Thymus (tissue), 11 donors: ENCODE results near the gene GLRX5. TPM values are rescaled to one million over a fixed set of nuclear protein-coding genes. Genes with fewer than 3 reads are reported as not detected.

Experiments
- DNase-seq, 9 donors: peaks; one replicate each; pipeline ENCODE4 v3.0.0-alpha.2; 2013; ENCODE audit warnings: low spot score in 9 of 9, low read depth in 6 of 9, missing footprints in 1 of 9
- H3K27ac ChIP-seq, 2 donors: one replicate each; pipeline ENCODE4 v1.5.1; 2013; ENCODE audit warnings: control low read depth in 1 of 2, low read depth in 1 of 2, low read length in 1 of 2, mild to moderate bottlenecking in 1 of 2, moderate library complexity in 1 of 2
- H3K27me3 ChIP-seq, 2 donors: one replicate each; pipeline ENCODE4 v1.5.1; 2013; ENCODE audit warnings: low read length in 1 of 2; ENCODE audit not compliant: control insufficient read depth in 2 of 2, insufficient read depth in 1 of 2
- H3K36me3 ChIP-seq, 2 donors: one replicate each; pipeline ENCODE4 v1.5.1; 2013; ENCODE audit warnings: low read length in 1 of 2, mild to moderate bottlenecking in 1 of 2, moderate library complexity in 1 of 2; ENCODE audit not compliant: control insufficient read depth in 2 of 2, insufficient read depth in 2 of 2
- H3K4me1 ChIP-seq, 2 donors: one replicate each; pipeline ENCODE4 v1.5.1; 2013; ENCODE audit warnings: low read length in 2 of 2; ENCODE audit not compliant: control insufficient read depth in 2 of 2, insufficient read depth in 2 of 2
- H3K4me3 ChIP-seq, 2 donors: one replicate each; pipeline ENCODE4 v1.5.1; 2013; ENCODE audit warnings: low read length in 2 of 2, control low read depth in 1 of 2, mild to moderate bottlenecking in 1 of 2
- H3K9me3 ChIP-seq, 2 donors: one replicate each; pipeline ENCODE4 v1.5.1; 2013; ENCODE audit warnings: low read length in 1 of 2, mild to moderate bottlenecking in 1 of 2; ENCODE audit not compliant: control insufficient read depth in 2 of 2, insufficient read depth in 1 of 2
- WGBS: extraction: QIAGEN DNeasy Blood & Tissue Kit; methylation state at CpG from one replicate; pipeline ENCODE4 v1.1.7; 2013; 5-methylcytosine and 5-hydroxymethylcytosine counted together
- polyA plus RNA-seq: library from polyadenylated mRNA; stranded (reverse); fragments of 200-250 nt; gene quantifications from one replicate; pipeline ENCODE4 v1.2.3, GENCODE V29; 2013
- total RNA-seq: library from RNA; stranded (reverse); fragments of 120-200 nt; gene quantifications from one replicate; pipeline ENCODE4 v1.2.4, GENCODE V29; 2013
- donor health status: healthy.

GLRX5 gene
- total and polyA plus RNA-seq, 2 donors: 44.2 to 51.5 TPM

GRCh38 chr14:95527387-95528002 lies 7.4 kb upstream of the GLRX5 start:
- Histone ChIP-seq H3K27me3 (no peaks in the 10 kb centered on the region), H3K4me1 (peaks cover 24 to 47% of the 10 kb centered on the region in 2 donors), H3K27ac (no peak overlapping the region), H3K9me3 (no peaks in the 10 kb centered on the region), H3K36me3 (peaks cover 4 to 14% of the 10 kb centered on the region in 2 donors), H3K4me3 (no peak overlapping the region)
- peak in 2 of 9 donors; percentile 55 to 72 for DNase-seq
- WGBS: 76% methylated on average over 4 of the region's 4 CpGs

GRCh38 chr14:95529216-95529615 lies 5.6 kb upstream of the GLRX5 start:
- DNase-seq: no peak
- Histone ChIP-seq H3K36me3 (peaks cover 4 to 14% of the 10 kb centered on the region in 2 donors), H3K4me1 (peaks cover 17 to 40% of the 10 kb centered on the region in 2 donors), H3K4me3 (no peak overlapping the region), H3K27ac (no peak overlapping the region), H3K27me3 (no peaks in the 10 kb centered on the region), H3K9me3 (peaks cover 0 to under 1% of the 10 kb centered on the region in 2 donors)
- WGBS: 91% methylated on average over 7 of the region's 7 CpGs

GRCh38 chr14:95530473-95531276 lies 4.2 kb upstream of the GLRX5 start:
- peaks cover 11 to 27% of the 10 kb centered on the region in 2 donors for H3K4me1 ChIP-seq
- H3K27me3 ChIP-seq: no peaks in the 10 kb centered on the region
- H3K27ac ChIP-seq: no peak overlapping the region
- no peak overlapping the region for H3K4me3 ChIP-seq
- DNase-seq: no peak
- H3K9me3 ChIP-seq: peaks cover 0 to 1% of the 10 kb centered on the region in 2 donors
- WGBS: 97% methylated on average over 13 of the region's 13 CpGs
- peaks cover 4 to 14% of the 10 kb centered on the region in 2 donors for H3K36me3 ChIP-seq

- H3K9me3 ChIP-seq: peaks cover 0 to 1% of the 10 kb centered on the region in 2 donors
- peaks cover 17 to 28% of the 10 kb centered on the region in 2 donors for H3K4me1 ChIP-seq
- H3K36me3 ChIP-seq: peaks cover 4 to 14% of the 10 kb centered on the region in 2 donors
- 78% methylated on average over 3 of the region's 3 CpGs for WGBS
- no peak overlapping the region for H3K4me3 ChIP-seq
- no peak for DNase-seq
- H3K27me3 ChIP-seq: no peaks in the 10 kb centered on the region
- no peak overlapping the region for H3K27ac ChIP-seq
These were observed 3.4 kb upstream of the GLRX5 start for GRCh38 chr14:95531473-95531872.

- Histone ChIP-seq H3K4me3 (no peak overlapping the region), H3K27me3 (no peaks in the 10 kb centered on the region), H3K4me1 (peaks cover 22 to 28% of the 10 kb centered on the region in 2 donors), H3K36me3 (peaks cover 4 to 14% of the 10 kb centered on the region in 2 donors), H3K9me3 (peaks cover 0 to 1% of the 10 kb centered on the region in 2 donors), H3K27ac (no peak overlapping the region)
- 78% methylated on average over 3 of the region's 3 CpGs for WGBS
- DNase-seq: no peak
These were observed 2.9 kb upstream of the GLRX5 start for GRCh38 chr14:95531969-95532368.

- Histone ChIP-seq H3K27me3 (no peaks in the 10 kb centered on the region), H3K4me3 (peak overlapping the region; percentile 85 to 86), H3K27ac (peak overlapping the region in 1 of 2 donors; percentile 92), H3K36me3 (peaks cover 4 to 14% of the 10 kb centered on the region in 2 donors), H3K9me3 (peaks cover 0 to 1% of the 10 kb centered on the region in 2 donors), H3K4me1 (peaks cover 26% of the 10 kb centered on the region in 2 donors)
- peak in 1 of 9 donors; percentile 49 for DNase-seq
- WGBS: 10% methylated on average over 10 of the region's 10 CpGs
These were observed 1.4 kb upstream of the GLRX5 start for GRCh38 chr14:95533391-95533821.

- H3K9me3 ChIP-seq: peaks cover 0 to 1% of the 10 kb centered on the region in 2 donors
- peak overlapping the region in 1 of 2 donors; percentile 92 for H3K27ac ChIP-seq
- no peak for DNase-seq
- WGBS: under 1% methylated on average over 18 of the region's 18 CpGs
- peaks cover 4 to 14% of the 10 kb centered on the region in 2 donors for H3K36me3 ChIP-seq
- H3K4me1 ChIP-seq: peaks cover 26% of the 10 kb centered on the region in 2 donors
- peak overlapping the region; percentile 85 to 86 for H3K4me3 ChIP-seq
- no peaks in the 10 kb centered on the region for H3K27me3 ChIP-seq
These were observed 1.0 kb upstream of the GLRX5 start for GRCh38 chr14:95533822-95534221.

- H3K9me3 ChIP-seq: peaks cover 0 to 1% of the 10 kb centered on the region in 2 donors
- H3K27ac ChIP-seq: no peak overlapping the region
- DNase-seq: peak in 1 of 9 donors; percentile 53
- 4% methylated on average over 52 of the region's 52 CpGs for WGBS
- no peaks in the 10 kb centered on the region for H3K27me3 ChIP-seq
- peaks cover 26% of the 10 kb centered on the region in 2 donors for H3K4me1 ChIP-seq
- H3K4me3 ChIP-seq: peak overlapping the region; percentile 73 to 86
- H3K36me3 ChIP-seq: peaks cover 0 to 6% of the 10 kb centered on the region in 2 donors
These were observed 574 bp downstream of the GLRX5 start for GRCh38 chr14:95535226-95536021.
